HepG2 (cell line): ENCODE data around the gene SYMPK. TPM values are rescaled to one million over a fixed set of nuclear protein-coding genes. Genes with fewer than 3 reads are reported as not detected.

ENCODE experiments used
- GABPB1 ChIP-seq: IDR thresholded peaks from 2 replicates; pipeline ENCODE4 v1.6.1; 2016; ENCODE audit warnings: mild to moderate bottlenecking, missing genetic modification reagents, moderate library complexity, missing compliant biosample characterization
- GATA4 ChIP-seq: sonication (generic); IDR thresholded peaks from 2 replicates; pipeline ENCODE4 v1.6.1; 2016; ENCODE audit warnings: antibody characterized with exemption, low read depth, borderline replicate concordance
- KDM5B ChIP-seq: sonication (generic); formaldehyde crosslinking; IDR thresholded peaks from 2 replicates; pipeline ENCODE4 v1.4.0; 2020; ENCODE audit warnings: missing genetic modification reagents, mild to moderate bottlenecking, borderline replicate concordance
- MBNL3 ChIP-seq: fragments of 250-450 bp; sonication (Bioruptor Pico); conservative IDR thresholded peaks from 2 replicates; pipeline ENCODE4 v1.8.0; 2022; ENCODE audit warnings: mild to moderate bottlenecking, inconsistent platforms
- MLLT10 ChIP-seq: sonication (generic); formaldehyde crosslinking; IDR thresholded peaks from 2 replicates; pipeline ENCODE4 v1.4.0; 2020; ENCODE audit warnings: missing genetic modification reagents
- SRF ChIP-seq: IDR thresholded peaks from 2 replicates; pipeline ENCODE4 v1.6.1; 2011; ENCODE audit warnings: mild to moderate bottlenecking, low read depth, low read length, moderate library complexity
- TFDP2 ChIP-seq: sonication (generic); formaldehyde crosslinking; IDR thresholded peaks from 2 replicates; pipeline ENCODE4 v1.4.0; 2020; ENCODE audit warnings: missing genetic modification reagents
- TRIM22 ChIP-seq: fragments of 450-650 bp; IDR thresholded peaks from 2 replicates; pipeline ENCODE4 v1.6.1; 2017
- ZBED4 ChIP-seq: sonication (generic); formaldehyde crosslinking; IDR thresholded peaks from 2 replicates; pipeline ENCODE4 v1.4.0; 2020; ENCODE audit warnings: missing genetic modification reagents, borderline replicate concordance
- ZFP62 ChIP-seq: sonication (generic); formaldehyde crosslinking; IDR thresholded peaks from 2 replicates; pipeline ENCODE4 v1.4.0; 2020; ENCODE audit warnings: missing genetic modification reagents
- ZFY ChIP-seq: sonication (generic); formaldehyde crosslinking; IDR thresholded peaks from 2 replicates; pipeline ENCODE4 v1.4.0; 2020; ENCODE audit warnings: missing genetic modification reagents
- ZNF563 ChIP-seq: sonication (generic); formaldehyde crosslinking; IDR thresholded peaks from 2 replicates; pipeline ENCODE4 v1.8.0; 2022; ENCODE audit warnings: mild to moderate bottlenecking, moderate library complexity, missing genetic modification reagents
- ZNF691 ChIP-seq: sonication (generic); formaldehyde crosslinking; IDR thresholded peaks from 2 replicates; pipeline ENCODE4 v1.4.0; 2020; ENCODE audit warnings: missing genetic modification reagents, low read depth, mild to moderate bottlenecking, borderline replicate concordance
- polyA plus RNA-seq, 8 experiments: library from polyadenylated mRNA; depleted of rRNA in 3 of 8; stranded (reverse) in 7 of 8; unstranded in 1 of 8; fragments of >200 nt; fragmentation: Illumina TruSeq in 4 of 8; extraction: Trizol in 4 of 8; gene quantifications; 2 replicates each; pipeline versions ENCODE4 v1.2.1 to v1.2.3, GENCODE V29; 2011 to 2016; ENCODE audit warnings: low read depth in 4 of 8, missing spikeins in 1 of 8, mixed read lengths in 1 of 8; ENCODE audit not compliant: insufficient read depth in 1 of 8
- total RNA-seq, 5 experiments: library from RNA; depleted of rRNA; stranded (reverse); fragments of >200 nt; fragmentation: Illumina TruSeq; extraction: Trizol; gene quantifications; 2 replicates each; pipeline ENCODE4 v1.2.3, GENCODE V29; 2016; ENCODE audit warnings: low read depth in 1 of 5
- TF ChIP-seq, protein P1 (sequence below): sonication (generic); formaldehyde crosslinking; IDR thresholded peaks from 2 replicates; pipeline ENCODE4 v1.5.1; 2020; ENCODE audit warnings: mild to moderate bottlenecking, missing genetic modification reagents, moderate library complexity
- TF ChIP-seq, protein P2 (sequence below): sonication (generic); formaldehyde crosslinking; IDR thresholded peaks from 2 replicates; pipeline ENCODE4 v1.8.0; 2022; ENCODE audit warnings: missing genetic modification reagents, mild to moderate bottlenecking, borderline replicate concordance

The SYMPK gene
- total and polyA plus RNA-seq, 2 of the 13 experiments (the other 11 are each of a cell fraction or from before 2014, with no cell fraction given) = 21.9 to 55.7 TPM

- TF ChIP-seq TRIM22 (no peak), ZBED4 (no peak), ZFP62 (CRISPR knock-in tag) (no peak), GABPB1 (CRISPR knock-in tag) (peak; percentile 93), KDM5B (CRISPR knock-in tag) (no peak), ZNF691 (CRISPR knock-in tag) (no peak), ZNF563 (no peak), SRF (no peak), MBNL3 (CRISPR knock-in tag) (no peak), ZFY (CRISPR knock-in tag) (peak; percentile 87), GATA4 (no peak), TFDP2 (CRISPR knock-in tag) (no peak; the same call in 1 of the 2 replicates), MLLT10 (no peak)
- TF ChIP-seq, protein P1, sequence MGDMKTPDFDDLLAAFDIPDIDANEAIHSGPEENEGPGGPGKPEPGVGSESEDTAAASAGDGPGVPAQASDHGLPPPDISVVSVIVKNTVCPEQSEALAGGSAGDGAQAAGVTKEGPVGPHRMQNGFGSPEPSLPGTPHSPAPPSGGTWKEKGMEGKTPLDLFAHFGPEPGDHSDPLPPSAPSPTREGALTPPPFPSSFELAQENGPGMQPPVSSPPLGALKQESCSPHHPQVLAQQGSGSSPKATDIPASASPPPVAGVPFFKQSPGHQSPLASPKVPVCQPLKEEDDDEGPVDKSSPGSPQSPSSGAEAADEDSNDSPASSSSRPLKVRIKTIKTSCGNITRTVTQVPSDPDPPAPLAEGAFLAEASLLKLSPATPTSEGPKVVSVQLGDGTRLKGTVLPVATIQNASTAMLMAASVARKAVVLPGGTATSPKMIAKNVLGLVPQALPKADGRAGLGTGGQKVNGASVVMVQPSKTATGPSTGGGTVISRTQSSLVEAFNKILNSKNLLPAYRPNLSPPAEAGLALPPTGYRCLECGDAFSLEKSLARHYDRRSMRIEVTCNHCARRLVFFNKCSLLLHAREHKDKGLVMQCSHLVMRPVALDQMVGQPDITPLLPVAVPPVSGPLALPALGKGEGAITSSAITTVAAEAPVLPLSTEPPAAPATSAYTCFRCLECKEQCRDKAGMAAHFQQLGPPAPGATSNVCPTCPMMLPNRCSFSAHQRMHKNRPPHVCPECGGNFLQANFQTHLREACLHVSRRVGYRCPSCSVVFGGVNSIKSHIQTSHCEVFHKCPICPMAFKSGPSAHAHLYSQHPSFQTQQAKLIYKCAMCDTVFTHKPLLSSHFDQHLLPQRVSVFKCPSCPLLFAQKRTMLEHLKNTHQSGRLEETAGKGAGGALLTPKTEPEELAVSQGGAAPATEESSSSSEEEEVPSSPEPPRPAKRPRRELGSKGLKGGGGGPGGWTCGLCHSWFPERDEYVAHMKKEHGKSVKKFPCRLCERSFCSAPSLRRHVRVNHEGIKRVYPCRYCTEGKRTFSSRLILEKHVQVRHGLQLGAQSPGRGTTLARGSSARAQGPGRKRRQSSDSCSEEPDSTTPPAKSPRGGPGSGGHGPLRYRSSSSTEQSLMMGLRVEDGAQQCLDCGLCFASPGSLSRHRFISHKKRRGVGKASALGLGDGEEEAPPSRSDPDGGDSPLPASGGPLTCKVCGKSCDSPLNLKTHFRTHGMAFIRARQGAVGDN = peak; percentile 26; the same call in 1 of the 2 replicates
- TF ChIP-seq, protein P2, sequence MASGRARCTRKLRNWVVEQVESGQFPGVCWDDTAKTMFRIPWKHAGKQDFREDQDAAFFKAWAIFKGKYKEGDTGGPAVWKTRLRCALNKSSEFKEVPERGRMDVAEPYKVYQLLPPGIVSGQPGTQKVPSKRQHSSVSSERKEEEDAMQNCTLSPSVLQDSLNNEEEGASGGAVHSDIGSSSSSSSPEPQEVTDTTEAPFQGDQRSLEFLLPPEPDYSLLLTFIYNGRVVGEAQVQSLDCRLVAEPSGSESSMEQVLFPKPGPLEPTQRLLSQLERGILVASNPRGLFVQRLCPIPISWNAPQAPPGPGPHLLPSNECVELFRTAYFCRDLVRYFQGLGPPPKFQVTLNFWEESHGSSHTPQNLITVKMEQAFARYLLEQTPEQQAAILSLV (CRISPR knock-in tag) = no peak
Measured at GRCh38 chr19:45792470-45793177, 70.3 kb downstream of the SYMPK start, which contains the start of gene DMWD (continued).
